Measurements from ENCODE around the gene NFIX.
A peak's percentile ranks its signal among the peaks of the same experiment; 100 is the strongest.

NFIX gene

DNA sequence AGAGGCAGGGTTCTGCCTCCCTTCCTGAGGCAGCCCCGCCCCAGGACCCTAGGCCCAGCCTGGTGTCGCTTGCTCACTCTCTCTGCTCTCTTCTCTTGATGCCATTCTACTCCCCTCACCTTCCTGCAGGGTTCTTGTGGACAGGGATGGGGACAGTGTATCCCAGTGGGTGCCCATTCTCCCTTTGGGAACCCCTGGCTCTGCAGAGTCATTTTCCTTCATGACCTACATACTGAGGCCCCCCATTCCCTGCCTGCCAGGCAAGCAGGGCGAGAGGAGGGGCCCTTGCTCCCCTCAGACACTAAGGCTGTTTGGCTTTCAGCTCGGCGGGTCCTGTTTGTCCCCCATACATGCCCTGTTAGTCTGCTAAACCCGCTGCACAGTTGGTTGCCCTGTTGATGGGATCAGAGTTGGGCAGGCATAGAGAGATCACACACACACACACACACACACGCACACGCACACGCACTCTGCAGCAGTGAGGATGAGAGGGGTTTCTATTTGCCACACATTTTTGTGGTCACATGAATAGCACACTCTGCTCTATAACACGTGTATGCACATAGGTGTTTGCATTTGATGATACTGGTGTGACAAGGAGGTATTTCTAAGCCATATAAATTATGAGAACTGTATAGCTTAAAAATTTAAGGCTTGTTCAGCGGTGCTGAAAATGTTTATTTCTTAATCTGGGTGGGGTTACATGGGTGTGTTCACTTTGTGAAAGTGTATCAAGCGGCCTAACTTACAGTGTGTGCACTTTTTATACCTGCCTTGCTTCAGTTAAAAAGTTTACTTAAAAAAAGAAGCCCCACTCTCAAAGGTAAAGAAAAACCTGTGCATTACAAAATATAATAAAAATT is 20.3 kb downstream of the NFIX start:
- TF ChIP-seq, protein P1, sequence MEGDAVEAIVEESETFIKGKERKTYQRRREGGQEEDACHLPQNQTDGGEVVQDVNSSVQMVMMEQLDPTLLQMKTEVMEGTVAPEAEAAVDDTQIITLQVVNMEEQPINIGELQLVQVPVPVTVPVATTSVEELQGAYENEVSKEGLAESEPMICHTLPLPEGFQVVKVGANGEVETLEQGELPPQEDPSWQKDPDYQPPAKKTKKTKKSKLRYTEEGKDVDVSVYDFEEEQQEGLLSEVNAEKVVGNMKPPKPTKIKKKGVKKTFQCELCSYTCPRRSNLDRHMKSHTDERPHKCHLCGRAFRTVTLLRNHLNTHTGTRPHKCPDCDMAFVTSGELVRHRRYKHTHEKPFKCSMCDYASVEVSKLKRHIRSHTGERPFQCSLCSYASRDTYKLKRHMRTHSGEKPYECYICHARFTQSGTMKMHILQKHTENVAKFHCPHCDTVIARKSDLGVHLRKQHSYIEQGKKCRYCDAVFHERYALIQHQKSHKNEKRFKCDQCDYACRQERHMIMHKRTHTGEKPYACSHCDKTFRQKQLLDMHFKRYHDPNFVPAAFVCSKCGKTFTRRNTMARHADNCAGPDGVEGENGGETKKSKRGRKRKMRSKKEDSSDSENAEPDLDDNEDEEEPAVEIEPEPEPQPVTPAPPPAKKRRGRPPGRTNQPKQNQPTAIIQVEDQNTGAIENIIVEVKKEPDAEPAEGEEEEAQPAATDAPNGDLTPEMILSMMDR (IDR thresholded peaks at IDR 0.05; ENCODE audit: low read depth, low read length), result no peak
- no peak for TF ChIP-seq EZH2phosphoT487 (IDR thresholded peaks at IDR 0.05; ENCODE audit: low read depth)
- Histone ChIP-seq H3K27me3 (ENCODE audit: low read depth, low read length) (peaks cover 10% of the 10 kb centered on the region), H3K27ac (ENCODE audit: low read length) (no peak overlapping the region), H2AFZ (ENCODE audit: low read depth, low read length) (no peak overlapping the region), H3K9ac (ENCODE audit: low read length) (no peak overlapping the region), H3K79me2 (ENCODE audit: low read length) (no peaks in the 10 kb centered on the region), H3K36me3 (replicated peaks; ENCODE audit: low read depth, low read length) (no peaks in the 10 kb centered on the region), H4K20me1 (ENCODE audit: insufficient read depth, low read length) (no peaks in the 10 kb centered on the region), H3K4me1 (ENCODE audit: low read length) (peaks cover 17% of the 10 kb centered on the region), H3K4me2 (ENCODE audit: low read length) (no peak overlapping the region), H3K4me3 (ENCODE audit: low read length) (no peak overlapping the region), H3K9me3 (ENCODE audit: insufficient read depth, low read length) (no peaks in the 10 kb centered on the region)

DNA sequence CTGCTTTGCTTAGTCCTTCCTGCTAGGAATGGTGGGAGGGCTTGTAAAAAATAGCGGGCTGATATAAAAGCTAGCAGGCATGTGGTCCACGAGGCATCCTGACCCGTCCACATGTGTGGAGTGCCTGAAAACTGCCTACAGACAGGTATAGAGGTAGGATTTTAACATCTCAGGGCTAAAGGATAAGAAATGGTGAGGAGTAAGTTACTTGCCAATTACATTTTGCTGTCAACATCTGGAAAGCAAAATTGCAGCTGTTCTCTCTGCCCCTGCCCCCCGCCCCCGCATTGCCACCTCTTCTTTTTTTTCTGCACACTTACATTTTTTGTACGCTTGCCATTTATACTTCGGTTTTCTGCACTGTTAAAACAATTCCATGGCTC is 21.0 kb downstream of the NFIX start:
- Histone ChIP-seq H3K4me1 (ENCODE audit: low read length) (peaks cover 17% of the 10 kb centered on the region), H3K9me3 (ENCODE audit: insufficient read depth, low read length) (no peaks in the 10 kb centered on the region), H2AFZ (ENCODE audit: low read depth, low read length) (no peak overlapping the region), H3K27me3 (ENCODE audit: low read depth, low read length) (peaks cover 10% of the 10 kb centered on the region), H3K4me2 (ENCODE audit: low read length) (peak overlapping the region; percentile 63), H3K9ac (ENCODE audit: low read length) (peak overlapping the region; percentile 47; the same call in 1 of the 2 replicates), H3K4me3 (ENCODE audit: low read length) (peak overlapping the region; percentile 72), H3K79me2 (ENCODE audit: low read length) (no peaks in the 10 kb centered on the region), H4K20me1 (ENCODE audit: insufficient read depth, low read length) (no peaks in the 10 kb centered on the region), H3K27ac (ENCODE audit: low read length) (no peak overlapping the region), H3K36me3 (replicated peaks; ENCODE audit: low read depth, low read length) (no peaks in the 10 kb centered on the region)
- TF ChIP-seq EZH2phosphoT487 (IDR thresholded peaks at IDR 0.05; ENCODE audit: low read depth), result no peak
- TF ChIP-seq, protein P1 (IDR thresholded peaks at IDR 0.05; ENCODE audit: low read depth, low read length), result no peak

DNA sequence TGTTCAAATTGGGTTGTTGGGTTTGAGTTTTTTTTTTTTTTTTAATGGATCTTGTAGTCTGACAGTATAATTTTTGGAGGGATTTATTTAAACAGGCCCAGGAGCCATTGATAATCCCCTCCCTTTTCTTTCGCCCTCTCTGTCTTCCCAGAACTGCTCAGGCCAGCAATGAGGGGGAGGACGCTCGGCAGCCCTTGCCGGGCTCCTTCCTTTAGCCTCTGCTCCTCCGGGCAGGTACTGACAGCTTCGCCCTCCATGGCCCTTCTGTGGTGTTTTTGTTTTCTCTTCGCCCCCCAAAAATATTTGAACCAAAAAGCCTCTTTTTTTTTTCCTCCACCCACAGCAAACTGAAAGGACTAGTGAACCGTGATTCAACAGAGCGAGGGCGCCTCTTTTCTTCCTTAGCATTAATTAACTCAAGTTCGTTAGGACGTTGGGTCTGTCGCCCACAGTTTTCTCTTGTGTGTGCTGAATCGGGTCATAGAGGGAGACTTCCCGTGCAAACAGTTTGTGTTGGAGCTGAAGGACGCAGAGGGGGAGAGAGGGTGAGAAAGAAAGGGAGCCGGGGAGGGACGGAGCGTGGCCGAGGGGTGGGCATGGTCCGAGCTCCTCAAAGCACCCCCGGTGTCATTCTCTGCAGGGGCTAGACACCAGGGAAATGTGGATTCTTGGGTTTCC is 21.5 kb downstream of the NFIX start:
- Histone ChIP-seq H3K79me2 (ENCODE audit: low read length) (no peaks in the 10 kb centered on the region), H2AFZ (ENCODE audit: low read depth, low read length) (0 out of 2 replicates have a peak overlapping the region, but pooled peaks have one; percentile 48), H3K27me3 (ENCODE audit: low read depth, low read length) (peaks cover 10% of the 10 kb centered on the region), H3K4me3 (ENCODE audit: low read length) (peak overlapping the region; percentile 72), H3K9me3 (ENCODE audit: insufficient read depth, low read length) (no peaks in the 10 kb centered on the region), H3K4me2 (ENCODE audit: low read length) (peak overlapping the region; percentile 63), H4K20me1 (ENCODE audit: insufficient read depth, low read length) (no peaks in the 10 kb centered on the region), H3K36me3 (replicated peaks; ENCODE audit: low read depth, low read length) (no peaks in the 10 kb centered on the region), H3K4me1 (ENCODE audit: low read length) (peaks cover 20% of the 10 kb centered on the region), H3K27ac (ENCODE audit: low read length) (no peak overlapping the region), H3K9ac (ENCODE audit: low read length) (peak overlapping the region; percentile 47)
- TF ChIP-seq EZH2phosphoT487 (IDR thresholded peaks at IDR 0.05; ENCODE audit: low read depth), result no peak
- TF ChIP-seq, protein P1 (IDR thresholded peaks at IDR 0.05; ENCODE audit: low read depth, low read length), result 0 out of 2 replicates have a peak, but pooled peaks have one; percentile 3

Data from OCI-LY3 (cell line).